Mammary epithelial cell (primary cell): ENCODE data around the gene DONSON.

Experiments used
- CTCF ChIP-seq, 2 donors: IDR thresholded peaks in 1 of 2; conservative IDR thresholded peaks in 1 of 2; 2 replicates each; pipeline ENCODE4 v1.5.1; 2011 to 2012; ENCODE audit warnings: inconsistent platforms in 2 of 2, low read length in 2 of 2, mild to moderate bottlenecking in 2 of 2, control low read depth in 1 of 2, low read depth in 1 of 2; ENCODE audit not compliant: insufficient read depth in 1 of 2; ENCODE audit errors: extremely low read depth in 1 of 2
- EZH2 ChIP-seq: IDR thresholded peaks from 2 replicates; pipeline ENCODE4 v1.6.1; 2012; ENCODE audit warnings: low read length, inconsistent platforms, borderline replicate concordance

DNA sequence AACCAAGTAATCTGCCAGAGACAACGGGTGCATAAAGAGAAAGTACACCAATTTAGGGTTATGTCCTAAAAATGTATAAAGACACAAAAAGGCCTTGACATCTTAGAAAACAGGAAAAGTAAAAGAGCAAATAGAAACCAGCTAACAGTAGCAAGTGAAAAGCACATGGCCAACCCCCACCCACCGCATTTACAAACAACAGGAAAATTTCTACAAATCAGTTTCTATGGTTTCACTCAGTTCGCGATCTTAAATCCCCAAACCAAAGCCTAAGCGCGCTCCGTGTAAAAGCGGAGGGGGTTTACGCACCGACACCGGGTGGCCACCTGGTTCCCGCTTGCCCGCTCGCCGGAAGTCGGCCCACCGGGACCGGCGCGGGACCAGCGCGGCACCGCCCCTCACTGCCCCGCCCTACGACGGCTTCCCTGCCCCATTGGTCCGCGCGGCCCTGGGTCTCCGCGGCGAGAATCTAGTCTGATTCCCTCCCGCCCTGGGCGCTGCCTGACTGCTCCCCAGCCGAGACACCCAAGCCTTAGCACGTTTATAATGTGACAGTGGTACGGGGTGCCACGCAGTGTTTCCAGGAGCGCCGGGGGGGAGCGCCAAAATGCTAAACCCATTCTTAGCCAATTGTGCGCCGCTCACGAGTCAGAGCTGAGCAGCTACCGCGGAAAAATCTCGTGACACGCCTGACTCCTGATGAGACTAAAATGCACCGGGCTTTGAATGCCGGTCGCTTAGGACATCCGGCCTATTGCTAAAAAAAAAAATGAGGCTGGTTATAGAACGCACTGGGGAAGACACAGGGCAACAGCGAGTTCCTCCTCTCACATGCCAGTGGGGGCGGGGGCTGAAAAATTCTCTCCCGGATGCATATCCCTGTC is 46.5 kb downstream of the DONSON start, which contains the start of gene GART:
- TF ChIP-seq EZH2 (no peak), CTCF (conservative IDR thresholded peaks at IDR 0.05 in 1 of 2, IDR thresholded peaks at IDR 0.05 in 1 of 2; ENCODE audit: extremely low read depth in 1 of 2, insufficient read depth in 1 of 2, low read depth in 1 of 2, low read length in 2 of 2) (no peak)
